Mucosa of descending colon (tissue), 3 donors: ENCODE data around the gene SMIM41. TPM values are rescaled to one million over a fixed set of nuclear protein-coding genes. Genes with fewer than 3 reads are reported as not detected.

Source experiments
- ATAC-seq: fragments of 200-7000 bp; cut with Tn5 transposase; one replicate; pipeline ENCODE4 v1.9.1; 2020; ENCODE audit warnings: mild to moderate bottlenecking, moderate library complexity
- DNase-seq, 3 donors: peaks; one replicate each; pipeline ENCODE4 v3.0.0-alpha.2; 2020
- H3K36me3 ChIP-seq: fragments of 200-600 bp; one replicate; pipeline ENCODE4 v1.8.0; 2021; ENCODE audit warnings: low read depth, mild to moderate bottlenecking
- H3K4me1 ChIP-seq: fragments of 200-600 bp; one replicate; pipeline ENCODE4 v1.8.0; 2021; ENCODE audit warnings: low read depth, mild to moderate bottlenecking
- H3K4me3 ChIP-seq: fragments of 200-600 bp; one replicate; pipeline ENCODE4 v1.8.0; 2021; ENCODE audit warnings: mild to moderate bottlenecking
- H3K9me3 ChIP-seq: fragments of 200-600 bp; one replicate; pipeline ENCODE4 v1.8.0; 2021; ENCODE audit warnings: mild to moderate bottlenecking
- intact Hi-C, 2 donors: fragments of 100-400 bp; cut with DNase I in 1 of 2; cut with micrococcal nuclease in 1 of 2; formaldehyde crosslinking; loops; one replicate each; pipeline versions ENCODE4 v1.11.0 to v1.11.1; 2022; cut with DNase I, micrococcal nuclease
- total RNA-seq, 3 donors: library from RNA; stranded (reverse); fragmentation: NEBNext Ultra II Directional in 2 of 3; extraction: Animal tissue kit (Norgen Biotek cat#: 25700) in 2 of 3; gene quantifications; one replicate each; pipeline versions ENCODE4 v1.2.1 to v1.2.4, GENCODE V29; 2021 to 2023
- TF ChIP-seq, protein P1 (sequence below): fragments of 200-600 bp; IDR thresholded peaks from one replicate; pipeline ENCODE4 v1.8.0; 2022; ENCODE audit warnings: antibody characterized with exemption, mild to moderate bottlenecking
- donor health status: DM: no; HTN: no; CAD: no; lungs with moderate emphysema.
- donor health status: DM: no; HTN: no; CAD: no.
- donor health status: DM: no; HTN: yes; CAD: no.

Gene SMIM41
- total RNA-seq, 3 donors from 2014 or later: 0.32 to 0.41 TPM; not detected in 1

- ATAC-seq: no peak
- intact Hi-C loops: loop anchor here (5.0 kb wide), 1 partner anchor 53 kb away; no protein-coding TSS in a partner anchor
- no peak overlapping the region for H3K4me3 ChIP-seq
Observed at GRCh38 chr12:52080403-52081251, 1.1 kb downstream of the SMIM41 start.

GRCh38 chr12:52081263-52081733 is 1.8 kb downstream of the SMIM41 start:
- Histone ChIP-seq H3K4me1 (peaks cover 8% of the 10 kb centered on the region), H3K36me3 (no peaks in the 10 kb centered on the region), H3K9me3 (no peaks in the 10 kb centered on the region), H3K4me3 (no peak overlapping the region)
- intact Hi-C loops: loop anchor here (5.0 kb wide), 1 partner anchor 54 kb away; no protein-coding TSS in a partner anchor
- DNase-seq: no peak
- peak; percentile 51 for ATAC-seq
- TF ChIP-seq, protein P1, sequence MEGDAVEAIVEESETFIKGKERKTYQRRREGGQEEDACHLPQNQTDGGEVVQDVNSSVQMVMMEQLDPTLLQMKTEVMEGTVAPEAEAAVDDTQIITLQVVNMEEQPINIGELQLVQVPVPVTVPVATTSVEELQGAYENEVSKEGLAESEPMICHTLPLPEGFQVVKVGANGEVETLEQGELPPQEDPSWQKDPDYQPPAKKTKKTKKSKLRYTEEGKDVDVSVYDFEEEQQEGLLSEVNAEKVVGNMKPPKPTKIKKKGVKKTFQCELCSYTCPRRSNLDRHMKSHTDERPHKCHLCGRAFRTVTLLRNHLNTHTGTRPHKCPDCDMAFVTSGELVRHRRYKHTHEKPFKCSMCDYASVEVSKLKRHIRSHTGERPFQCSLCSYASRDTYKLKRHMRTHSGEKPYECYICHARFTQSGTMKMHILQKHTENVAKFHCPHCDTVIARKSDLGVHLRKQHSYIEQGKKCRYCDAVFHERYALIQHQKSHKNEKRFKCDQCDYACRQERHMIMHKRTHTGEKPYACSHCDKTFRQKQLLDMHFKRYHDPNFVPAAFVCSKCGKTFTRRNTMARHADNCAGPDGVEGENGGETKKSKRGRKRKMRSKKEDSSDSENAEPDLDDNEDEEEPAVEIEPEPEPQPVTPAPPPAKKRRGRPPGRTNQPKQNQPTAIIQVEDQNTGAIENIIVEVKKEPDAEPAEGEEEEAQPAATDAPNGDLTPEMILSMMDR: no peak

More at GRCh38 chr12:52080403-52081251, 1.1 kb downstream of the SMIM41 start:
- Histone ChIP-seq H3K9me3 (no peaks in the 10 kb centered on the region), H3K4me1 (peaks cover 4% of the 10 kb centered on the region), H3K36me3 (no peaks in the 10 kb centered on the region)
- no peak for DNase-seq
- TF ChIP-seq, protein P1: no peak

- DNase-seq (peak in 1 of 3 donors; percentile 41), ATAC-seq (peak; percentile 7)
- intact Hi-C loops: loop anchor here (5.0 kb wide), 1 partner anchor 55 kb away; no protein-coding TSS in a partner anchor
- Histone ChIP-seq H3K4me1 (peaks cover 9% of the 10 kb centered on the region), H3K36me3 (no peaks in the 10 kb centered on the region), H3K4me3 (no peak overlapping the region), H3K9me3 (no peaks in the 10 kb centered on the region)
- TF ChIP-seq, protein P1: no peak
Observed at GRCh38 chr12:52082026-52082668, 2.6 kb downstream of the SMIM41 start.

DNA sequence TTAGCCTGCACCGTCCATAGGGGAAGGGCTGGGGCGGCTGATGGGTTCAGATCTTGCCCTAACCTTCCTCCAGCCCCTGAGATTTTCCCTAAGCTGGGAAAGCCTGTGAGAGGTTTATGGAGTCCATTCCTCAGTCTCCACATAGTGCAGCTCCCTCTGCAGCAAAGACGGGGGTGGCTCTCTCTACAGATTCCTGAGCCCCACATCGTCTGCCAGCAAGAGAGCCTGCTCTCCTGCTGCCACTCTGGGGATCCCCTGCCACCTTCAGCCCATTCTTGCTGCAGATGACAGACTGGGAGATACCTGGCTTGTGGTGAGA is 3.1 kb downstream of the SMIM41 start:
- intact Hi-C loops: loop anchor here (5.0 kb wide), 1 partner anchor 55 kb away; no protein-coding TSS in a partner anchor
- Histone ChIP-seq H3K9me3 (no peaks in the 10 kb centered on the region), H3K36me3 (no peaks in the 10 kb centered on the region), H3K4me1 (peaks cover 9% of the 10 kb centered on the region), H3K4me3 (no peak overlapping the region)
- ATAC-seq (no peak), DNase-seq (no peak)
- TF ChIP-seq, protein P1: no peak

DNA sequence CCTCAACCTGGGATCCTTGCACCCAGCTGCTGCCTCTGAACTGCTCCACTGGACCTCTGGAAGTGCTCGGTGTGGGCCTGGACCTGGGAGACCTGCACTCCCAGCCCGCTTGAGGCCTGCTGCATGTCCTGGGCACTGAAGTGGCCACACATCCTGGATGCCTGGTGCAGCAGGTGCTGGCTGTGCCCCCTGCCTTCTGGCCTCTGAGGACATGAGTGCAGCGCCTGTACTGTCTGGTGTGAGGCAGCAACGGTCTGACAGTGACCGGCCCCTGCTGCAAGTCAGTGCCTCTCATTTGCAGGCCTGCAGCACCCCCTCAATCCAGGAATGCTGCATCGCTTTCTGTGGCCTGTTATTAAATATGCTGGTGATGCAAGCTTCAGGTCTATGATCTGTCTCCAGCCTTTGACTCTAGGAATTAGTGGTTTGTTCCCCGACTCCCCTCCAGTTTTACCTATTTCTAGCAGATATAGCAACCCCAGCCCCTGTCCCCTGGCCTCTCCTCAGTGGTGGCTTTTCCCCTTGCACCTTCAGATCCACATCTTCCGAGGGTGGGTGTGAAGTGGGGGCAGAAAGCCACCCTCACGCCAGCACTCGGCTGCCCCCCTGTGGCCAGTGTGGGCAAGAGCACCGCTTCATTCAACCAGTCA is 3.6 kb downstream of the SMIM41 start:
- Histone ChIP-seq H3K4me3 (no peak overlapping the region), H3K9me3 (no peaks in the 10 kb centered on the region), H3K4me1 (peaks cover 9% of the 10 kb centered on the region), H3K36me3 (no peaks in the 10 kb centered on the region)
- TF ChIP-seq, protein P1: peak; percentile 90
- peak; percentile 57 for ATAC-seq
- peak in 2 of 3 donors; percentile 61 to 69 for DNase-seq
- intact Hi-C loops: loop anchor here (5.0 kb wide), 1 partner anchor 56 kb away; no protein-coding TSS in a partner anchor
